Memory B cell (primary cell): ENCODE data around the gene STXBP1.

Source experiments
- ATAC-seq: fragments of 150-1000 bp; cut with Tn5 transposase; 2 replicates; pipeline ENCODE4 v1.10.0; 2021; ENCODE audit warnings: low read depth, mild to moderate bottlenecking, moderate library complexity
- DNase-seq, 2 donors: peaks; one replicate each; pipeline ENCODE4 v3.0.0; 2022; ENCODE audit warnings: low spot score in 2 of 2
- H3K27ac Mint-ChIP-seq: one replicate; pipeline ENCODE4 v1.8.0; 2022; ENCODE audit warnings: mild to moderate bottlenecking, moderate library complexity, mixed read lengths
- H3K27me3 Mint-ChIP-seq: one replicate; pipeline ENCODE4 v1.8.0; 2022; ENCODE audit warnings: mixed read lengths
- H3K36me3 Mint-ChIP-seq: one replicate; pipeline ENCODE4 v1.8.0; 2022; ENCODE audit warnings: mild to moderate bottlenecking, mixed read lengths
- H3K4me1 Mint-ChIP-seq: one replicate; pipeline ENCODE4 v1.8.0; 2022; ENCODE audit warnings: mixed read lengths
- H3K4me3 Mint-ChIP-seq: one replicate; pipeline ENCODE4 v1.8.0; 2022; ENCODE audit warnings: mild to moderate bottlenecking, moderate library complexity, mixed read lengths
- H3K9me3 Mint-ChIP-seq: one replicate; pipeline ENCODE4 v1.8.0; 2022; ENCODE audit warnings: mixed read lengths

The STXBP1 gene

DNA sequence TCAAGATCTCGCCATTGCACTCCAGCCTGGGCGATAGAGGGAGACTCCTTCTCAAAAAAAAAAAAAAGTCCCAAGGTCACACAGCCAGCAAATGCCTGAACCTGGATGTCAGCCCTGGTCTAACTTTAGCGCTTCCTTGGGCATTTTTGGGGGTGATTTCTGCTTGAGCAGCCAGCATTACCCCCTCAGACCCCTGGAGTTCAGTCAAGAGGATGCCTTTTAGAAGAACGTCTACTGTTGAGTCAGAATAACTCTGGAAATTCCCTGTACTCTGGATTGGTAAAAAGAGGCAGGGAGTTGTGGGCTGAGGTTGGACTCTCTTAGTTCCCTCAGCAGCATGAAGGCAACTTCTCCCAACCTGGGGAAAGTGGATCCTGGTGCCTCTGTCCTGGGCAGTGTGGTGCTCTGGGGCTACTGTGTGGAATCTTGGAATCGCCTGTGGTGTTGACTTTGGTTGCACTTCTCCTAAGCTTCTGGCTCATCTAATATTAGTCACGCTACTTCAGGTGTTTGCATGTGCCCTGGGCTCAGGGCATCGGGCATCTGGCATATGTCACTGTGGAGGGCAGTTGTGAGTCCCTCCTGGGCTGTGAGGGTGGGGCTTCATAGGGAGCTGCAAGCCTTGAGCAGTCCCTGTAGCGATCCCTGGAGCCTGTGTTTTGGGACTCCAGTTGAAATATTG, 32.2 kb downstream of the STXBP1 start:
- no peak overlapping the region for H3K4me3 Mint-ChIP-seq
- peaks cover 2% of the 10 kb centered on the region for H3K27me3 Mint-ChIP-seq
- no peak for ATAC-seq
- no peaks in the 10 kb centered on the region for H3K36me3 Mint-ChIP-seq
- H3K27ac Mint-ChIP-seq = no peak overlapping the region
- H3K4me1 Mint-ChIP-seq = no peaks in the 10 kb centered on the region
- H3K9me3 Mint-ChIP-seq = no peaks in the 10 kb centered on the region
- no peak for DNase-seq

DNA sequence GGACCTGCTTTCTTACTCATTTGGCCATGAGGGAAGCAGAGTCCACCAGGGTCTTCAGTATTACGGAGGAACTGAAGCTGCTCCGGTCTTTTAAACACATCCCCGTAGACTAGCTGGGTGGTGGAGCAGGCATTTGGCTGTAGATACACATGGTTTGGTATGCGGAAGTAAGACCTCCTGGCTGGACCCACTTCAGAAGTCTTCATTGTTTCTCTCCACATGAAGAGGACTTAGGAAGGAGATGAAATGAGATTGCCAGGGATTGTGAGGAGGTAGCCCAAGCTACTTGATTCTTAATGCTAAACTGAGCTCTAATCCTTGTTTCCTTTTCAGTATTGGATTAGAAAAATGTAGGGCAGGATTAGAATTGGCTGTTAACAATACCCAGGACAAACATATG, 32.9 kb downstream of the STXBP1 start:
- ATAC-seq (no peak), DNase-seq (no peak)
- H3K4me1 Mint-ChIP-seq = no peaks in the 10 kb centered on the region
- no peak overlapping the region for H3K4me3 Mint-ChIP-seq
- H3K27me3 Mint-ChIP-seq = peaks cover 2% of the 10 kb centered on the region
- H3K36me3 Mint-ChIP-seq = no peaks in the 10 kb centered on the region
- H3K9me3 Mint-ChIP-seq = no peaks in the 10 kb centered on the region
- no peak overlapping the region for H3K27ac Mint-ChIP-seq

DNA sequence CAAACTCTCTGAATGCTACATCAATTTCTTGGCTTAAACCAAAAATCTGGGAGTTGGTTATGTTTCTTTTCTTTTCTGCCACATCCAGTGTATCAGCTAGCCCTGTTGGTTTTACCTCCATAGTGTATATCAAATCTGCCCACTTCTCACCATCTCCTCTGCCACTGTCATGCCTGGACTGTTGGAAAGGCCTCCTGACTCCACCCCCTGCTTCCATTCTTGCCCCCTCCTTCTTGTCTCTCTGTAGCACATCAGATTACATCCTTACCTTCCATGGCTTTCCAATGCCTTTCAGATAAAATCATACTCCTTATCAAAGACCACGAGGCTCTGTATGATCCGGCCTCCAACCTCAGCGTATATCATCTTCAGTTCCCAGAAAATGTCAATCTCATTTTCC, 35.4 kb downstream of the STXBP1 start:
- Mint-ChIP-seq H3K4me1 (no peaks in the 10 kb centered on the region), H3K27ac (no peak overlapping the region), H3K36me3 (no peaks in the 10 kb centered on the region), H3K27me3 (peaks cover 6% of the 10 kb centered on the region), H3K9me3 (no peaks in the 10 kb centered on the region), H3K4me3 (no peak overlapping the region)
- DNase-seq (no peak), ATAC-seq (no peak)

DNA sequence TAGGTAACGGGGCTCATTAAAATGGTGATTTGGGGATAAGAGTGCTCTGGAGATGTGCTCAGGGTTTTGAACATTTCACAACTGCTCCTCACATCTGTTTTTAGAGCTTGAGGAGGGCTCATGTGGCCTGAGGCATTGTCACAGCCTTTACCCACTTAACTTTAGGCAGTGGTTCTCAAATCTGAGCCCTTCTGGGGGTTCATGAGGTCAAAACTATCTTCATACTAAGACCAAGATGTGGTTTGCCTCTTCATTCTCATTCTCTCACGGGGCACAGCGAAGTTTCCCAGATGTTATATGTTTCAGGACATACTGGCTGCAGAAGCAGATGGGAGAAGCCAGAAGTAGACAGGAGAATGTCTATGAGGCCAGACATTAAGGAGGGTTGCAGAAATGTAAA, 38.4 kb downstream of the STXBP1 start:
- no peak for DNase-seq
- no peaks in the 10 kb centered on the region for H3K4me1 Mint-ChIP-seq
- H3K27ac Mint-ChIP-seq = no peak overlapping the region
- H3K27me3 Mint-ChIP-seq = peaks cover 11% of the 10 kb centered on the region
- no peaks in the 10 kb centered on the region for H3K36me3 Mint-ChIP-seq
- H3K4me3 Mint-ChIP-seq = no peak overlapping the region
- no peak for ATAC-seq
- no peaks in the 10 kb centered on the region for H3K9me3 Mint-ChIP-seq

DNA sequence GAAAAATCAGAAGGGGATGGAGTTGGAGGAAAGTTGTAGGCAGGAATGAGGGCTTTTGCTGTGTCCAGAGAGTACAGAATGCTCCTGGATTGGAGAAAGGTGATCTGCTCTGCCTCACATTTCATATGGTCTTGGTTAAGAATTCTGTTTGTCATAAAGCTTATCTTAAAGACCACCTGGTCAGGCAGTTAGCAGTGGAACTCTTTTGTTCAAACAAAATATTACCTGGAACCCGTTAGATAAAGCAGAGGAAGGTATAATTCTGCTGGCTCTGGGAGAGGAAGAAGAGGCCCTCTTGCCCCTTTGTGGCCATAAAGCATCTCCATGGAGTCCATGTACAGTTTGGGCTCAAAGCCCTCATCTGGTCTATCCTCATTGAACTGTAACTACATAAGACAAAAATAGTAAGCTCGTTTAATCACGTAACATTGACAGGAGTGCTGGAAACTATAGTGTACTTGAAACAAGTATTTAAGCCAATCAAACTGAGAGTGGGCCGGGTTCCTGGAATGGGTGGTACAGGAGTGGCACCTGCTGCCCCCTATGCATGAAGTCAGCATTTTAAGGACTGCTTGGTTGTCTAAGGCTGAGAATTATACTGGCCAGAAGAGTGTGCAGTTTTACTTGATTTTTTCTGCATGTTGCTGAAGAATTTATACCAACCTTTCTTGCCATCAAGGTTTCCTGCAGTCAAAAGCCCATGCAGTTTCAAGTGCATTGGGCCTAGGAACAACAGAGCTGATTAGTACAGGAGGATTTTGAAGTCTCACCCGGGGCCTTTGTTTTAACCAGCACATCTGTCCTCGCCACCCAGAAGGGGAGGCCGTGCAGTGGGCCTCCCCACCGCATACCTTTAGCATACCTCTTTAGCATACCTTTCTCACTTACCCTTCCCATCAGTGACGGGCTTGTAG, 39.9 kb downstream of the STXBP1 start:
- H3K4me1 Mint-ChIP-seq = no peaks in the 10 kb centered on the region
- H3K27ac Mint-ChIP-seq = no peak overlapping the region
- no peak for DNase-seq
- no peaks in the 10 kb centered on the region for H3K9me3 Mint-ChIP-seq
- no peaks in the 10 kb centered on the region for H3K36me3 Mint-ChIP-seq
- peaks cover 12% of the 10 kb centered on the region for H3K27me3 Mint-ChIP-seq
- H3K4me3 Mint-ChIP-seq = no peak overlapping the region
- ATAC-seq = no peak

- Mint-ChIP-seq H3K27me3 (peaks cover 15% of the 10 kb centered on the region), H3K27ac (no peak overlapping the region), H3K4me1 (no peaks in the 10 kb centered on the region), H3K9me3 (no peaks in the 10 kb centered on the region), H3K36me3 (no peaks in the 10 kb centered on the region), H3K4me3 (no peak overlapping the region)
- ATAC-seq = no peak
- no peak for DNase-seq
These were observed 40.7 kb downstream of the STXBP1 start for GRCh38 chr9:127652733-127653132.

DNA sequence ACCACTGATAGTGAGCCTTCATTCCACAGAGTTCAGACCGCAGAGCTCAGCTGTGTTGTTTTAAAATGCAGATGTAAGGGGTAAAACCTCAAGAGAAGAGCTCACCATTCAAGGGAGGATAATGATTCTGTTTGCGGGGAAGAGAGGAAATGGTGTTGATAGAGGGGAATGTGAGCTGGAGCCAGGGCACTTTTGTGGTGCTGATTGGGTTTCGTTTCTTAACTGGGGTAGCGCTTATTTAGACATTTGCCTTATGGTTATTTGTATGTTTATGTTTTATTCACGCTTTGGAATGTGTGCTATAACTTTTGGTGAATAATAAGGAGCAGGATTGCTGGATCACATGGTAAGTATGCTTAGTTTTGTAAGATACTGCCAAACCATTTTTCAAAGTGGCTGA, 42.5 kb downstream of the STXBP1 start:
- Mint-ChIP-seq H3K4me1 (no peaks in the 10 kb centered on the region), H3K4me3 (no peak overlapping the region), H3K27me3 (peaks cover 15% of the 10 kb centered on the region), H3K27ac (no peak overlapping the region), H3K36me3 (no peaks in the 10 kb centered on the region), H3K9me3 (no peaks in the 10 kb centered on the region)
- ATAC-seq = no peak
- no peak for DNase-seq

- DNase-seq (no peak), ATAC-seq (no peak)
- peaks cover 13% of the 10 kb centered on the region for H3K27me3 Mint-ChIP-seq
- H3K9me3 Mint-ChIP-seq = no peaks in the 10 kb centered on the region
- no peak overlapping the region for H3K4me3 Mint-ChIP-seq
- H3K4me1 Mint-ChIP-seq = no peaks in the 10 kb centered on the region
- H3K27ac Mint-ChIP-seq = no peak overlapping the region
- H3K36me3 Mint-ChIP-seq = no peaks in the 10 kb centered on the region
These were observed 46.4 kb downstream of the STXBP1 start for GRCh38 chr9:127658428-127658827.

DNA sequence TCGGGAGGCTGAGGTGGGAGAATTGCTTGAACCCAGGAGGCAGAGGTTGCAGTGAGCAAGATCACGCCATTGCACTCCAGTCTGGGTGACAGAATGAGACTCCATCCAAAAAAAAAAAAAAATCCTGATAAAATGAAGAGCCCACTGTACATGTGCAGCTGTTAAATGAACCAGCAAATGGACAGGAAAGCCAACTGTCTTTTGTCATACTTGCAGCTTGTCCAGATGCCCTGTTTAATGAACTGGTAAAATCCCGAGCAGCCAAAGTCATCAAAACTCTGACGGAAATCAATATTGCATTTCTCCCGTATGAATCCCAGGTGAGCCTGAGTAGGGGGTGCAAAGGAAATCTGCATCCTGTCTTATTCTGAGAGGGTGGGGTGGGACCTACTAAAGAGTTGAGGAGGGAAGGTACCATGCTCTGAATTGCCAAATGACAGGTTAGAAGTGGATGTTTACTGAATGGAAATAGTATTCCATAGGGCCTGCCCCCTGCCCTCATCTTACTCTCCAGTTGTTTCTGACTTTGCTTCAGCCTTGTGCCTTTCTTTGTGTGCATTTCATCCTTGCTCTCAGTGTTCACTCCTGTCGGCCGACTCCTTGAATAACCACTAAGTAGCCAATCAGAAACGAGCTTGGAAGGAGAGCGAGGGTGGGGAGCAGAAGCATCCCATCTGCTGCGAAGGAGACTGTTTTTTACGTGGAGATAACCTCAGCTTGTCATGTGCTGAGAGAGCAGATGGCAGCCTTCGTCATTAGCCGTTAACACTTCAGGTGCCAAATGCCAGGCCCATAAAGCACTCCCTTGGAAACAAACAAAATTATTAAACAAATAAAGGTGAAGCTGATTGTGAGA, 49.0 kb downstream of the STXBP1 start:
- no peaks in the 10 kb centered on the region for H3K9me3 Mint-ChIP-seq
- peaks cover 15% of the 10 kb centered on the region for H3K27me3 Mint-ChIP-seq
- no peaks in the 10 kb centered on the region for H3K4me1 Mint-ChIP-seq
- ATAC-seq (no peak), DNase-seq (no peak)
- H3K4me3 Mint-ChIP-seq = no peak overlapping the region
- no peaks in the 10 kb centered on the region for H3K36me3 Mint-ChIP-seq
- H3K27ac Mint-ChIP-seq = no peak overlapping the region

- Mint-ChIP-seq H3K27me3 (peaks cover 11% of the 10 kb centered on the region), H3K9me3 (no peaks in the 10 kb centered on the region), H3K4me1 (no peaks in the 10 kb centered on the region), H3K36me3 (no peaks in the 10 kb centered on the region), H3K4me3 (no peak overlapping the region), H3K27ac (no peak overlapping the region)
- ATAC-seq = no peak
- no peak for DNase-seq
These were observed 50.5 kb downstream of the STXBP1 start for GRCh38 chr9:127662617-127663016.

DNA sequence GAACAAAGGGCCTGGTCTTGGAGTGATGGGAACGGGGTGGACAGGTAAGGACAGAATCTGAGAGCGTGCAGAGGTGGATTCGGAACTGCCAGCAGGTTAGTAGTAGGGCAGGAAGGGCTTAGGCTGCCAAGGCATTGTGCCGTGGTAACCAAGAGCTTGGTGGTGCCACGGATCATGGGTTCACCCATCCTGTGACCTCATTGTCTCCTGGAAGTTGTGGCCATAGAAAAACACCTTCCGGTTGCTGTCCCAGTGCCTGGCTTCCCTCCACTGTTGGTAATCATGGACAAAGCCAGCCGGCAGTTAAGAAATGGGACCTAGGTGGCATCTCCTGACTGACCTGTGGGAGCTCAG, 52.2 kb downstream of the STXBP1 start:
- Mint-ChIP-seq H3K9me3 (no peaks in the 10 kb centered on the region), H3K36me3 (no peaks in the 10 kb centered on the region), H3K4me3 (no peak overlapping the region), H3K4me1 (no peaks in the 10 kb centered on the region), H3K27me3 (peaks cover 11% of the 10 kb centered on the region), H3K27ac (no peak overlapping the region)
- ATAC-seq (no peak), DNase-seq (no peak)

DNA sequence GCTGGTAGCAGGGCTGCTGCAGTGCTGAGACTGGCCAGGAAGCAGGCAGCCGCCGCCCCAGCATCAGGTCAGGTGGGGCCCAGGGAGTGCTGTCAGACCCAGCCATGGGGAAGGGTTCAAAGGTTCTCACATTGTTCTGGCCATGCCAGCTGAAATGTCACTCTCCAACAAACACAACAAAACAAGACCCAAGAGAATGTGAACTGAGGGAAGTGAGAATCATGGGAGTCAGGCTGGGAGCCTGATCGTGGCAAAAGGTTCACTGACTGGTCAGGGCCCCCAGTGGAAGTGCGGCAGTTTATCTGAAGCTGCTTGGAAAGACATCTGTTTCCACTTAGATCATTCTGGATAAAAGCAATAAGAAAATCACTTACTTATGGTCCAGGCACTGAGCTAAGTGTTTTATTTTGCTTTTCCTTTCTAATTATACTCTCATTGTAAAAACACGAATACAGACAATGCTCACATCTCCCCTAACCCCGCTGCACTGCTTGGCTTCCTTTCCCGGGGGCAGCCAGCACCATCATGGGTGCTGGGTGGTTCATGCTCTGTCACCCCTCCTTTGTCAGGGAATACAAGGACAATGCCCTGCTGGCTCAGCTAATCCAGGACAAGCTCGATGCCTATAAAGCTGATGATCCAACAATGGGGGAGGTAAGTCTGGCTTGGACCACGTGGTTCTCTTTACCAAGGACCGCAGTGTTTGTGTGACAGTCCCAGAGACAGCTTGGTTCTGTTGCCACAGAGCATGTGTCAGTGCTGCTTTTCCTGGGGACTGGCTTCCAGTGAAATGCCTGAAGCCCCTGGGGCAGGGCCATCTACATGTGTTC, 52.8 kb downstream of the STXBP1 start:
- Mint-ChIP-seq H3K4me3 (no peak overlapping the region), H3K4me1 (no peaks in the 10 kb centered on the region), H3K27me3 (peaks cover 11% of the 10 kb centered on the region), H3K36me3 (no peaks in the 10 kb centered on the region), H3K9me3 (no peaks in the 10 kb centered on the region), H3K27ac (no peak overlapping the region)
- DNase-seq (no peak), ATAC-seq (no peak)

- Mint-ChIP-seq H3K4me3 (no peak overlapping the region), H3K4me1 (no peaks in the 10 kb centered on the region), H3K9me3 (no peaks in the 10 kb centered on the region)
These were observed 55.2 kb downstream of the STXBP1 start for GRCh38 chr9:127667127-127667844.

More at GRCh38 chr9:127667127-127667844, 55.2 kb downstream of the STXBP1 start:
- H3K36me3 Mint-ChIP-seq = no peaks in the 10 kb centered on the region
- no peak for DNase-seq
- no peak overlapping the region for H3K27ac Mint-ChIP-seq
- no peak for ATAC-seq
- peaks cover 9% of the 10 kb centered on the region for H3K27me3 Mint-ChIP-seq
